ENCODE measurements around the gene CLEC20A. TPM values are rescaled to one million over a fixed set of nuclear protein-coding genes. Genes with fewer than 3 reads are reported as not detected.

Gene CLEC20A
- total RNA-seq, 6 experiments from 2014 or later, result not detected

DNA sequence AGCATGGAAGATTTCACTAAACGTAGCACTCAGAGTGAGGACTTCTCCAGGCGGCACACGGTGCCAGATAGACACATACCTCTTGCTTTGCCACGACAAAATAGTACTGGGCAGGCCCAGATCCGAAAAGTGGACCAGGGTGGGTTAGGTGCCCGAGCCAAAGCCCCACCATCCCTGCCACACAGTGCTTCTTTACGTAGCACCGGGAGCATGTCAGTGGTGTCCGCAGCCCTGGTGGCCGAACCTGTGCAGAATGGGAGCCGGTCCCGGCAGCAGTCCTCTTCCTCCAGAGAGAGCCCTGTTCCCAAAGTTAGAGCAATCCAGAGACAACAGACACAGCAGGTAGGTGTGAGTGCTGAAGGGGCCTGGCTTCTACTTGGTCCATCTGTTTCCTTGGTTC lies 38.6 kb downstream of the CLEC20A start:
- intact Hi-C loops (cut with DNase I), result no loop called here
- WGBS (ENCODE audit: insufficient coverage, low coverage, low lambda C conversion rate, missing lambda C conversion rate), result no CpG with 5 or more reads among the region's 12 CpGs

GRCh38 chr1:178457651-178458050 lies 39.1 kb downstream of the CLEC20A start:
- no peak for ATAC-seq
- Histone ChIP-seq H3K27ac (no peak overlapping the region), H3K27me3 (no peaks in the 10 kb centered on the region), H3K4me1 (no peaks in the 10 kb centered on the region), H3K4me3 (no peak overlapping the region), H3K9me3 (no peaks in the 10 kb centered on the region), H3K36me3 (no peaks in the 10 kb centered on the region)
- 100% methylated on average over 2 of the region's 5 CpGs for WGBS (ENCODE audit: insufficient coverage, low coverage, low lambda C conversion rate, missing lambda C conversion rate)
- DNase-seq, result no peak
- no peak for TF ChIP-seq POLR2A (IDR thresholded peaks at IDR 0.05)
- intact Hi-C loops (cut with DNase I), result no loop called here

More for the DNA sequence above, 38.6 kb downstream of the CLEC20A start:
- H3K27ac ChIP-seq, result no peak overlapping the region
- no peaks in the 10 kb centered on the region for H3K9me3 ChIP-seq
- no peak overlapping the region for H3K4me3 ChIP-seq
- no peak for TF ChIP-seq POLR2A (IDR thresholded peaks at IDR 0.05)
- TF ChIP-seq, protein P1, sequence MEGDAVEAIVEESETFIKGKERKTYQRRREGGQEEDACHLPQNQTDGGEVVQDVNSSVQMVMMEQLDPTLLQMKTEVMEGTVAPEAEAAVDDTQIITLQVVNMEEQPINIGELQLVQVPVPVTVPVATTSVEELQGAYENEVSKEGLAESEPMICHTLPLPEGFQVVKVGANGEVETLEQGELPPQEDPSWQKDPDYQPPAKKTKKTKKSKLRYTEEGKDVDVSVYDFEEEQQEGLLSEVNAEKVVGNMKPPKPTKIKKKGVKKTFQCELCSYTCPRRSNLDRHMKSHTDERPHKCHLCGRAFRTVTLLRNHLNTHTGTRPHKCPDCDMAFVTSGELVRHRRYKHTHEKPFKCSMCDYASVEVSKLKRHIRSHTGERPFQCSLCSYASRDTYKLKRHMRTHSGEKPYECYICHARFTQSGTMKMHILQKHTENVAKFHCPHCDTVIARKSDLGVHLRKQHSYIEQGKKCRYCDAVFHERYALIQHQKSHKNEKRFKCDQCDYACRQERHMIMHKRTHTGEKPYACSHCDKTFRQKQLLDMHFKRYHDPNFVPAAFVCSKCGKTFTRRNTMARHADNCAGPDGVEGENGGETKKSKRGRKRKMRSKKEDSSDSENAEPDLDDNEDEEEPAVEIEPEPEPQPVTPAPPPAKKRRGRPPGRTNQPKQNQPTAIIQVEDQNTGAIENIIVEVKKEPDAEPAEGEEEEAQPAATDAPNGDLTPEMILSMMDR (IDR thresholded peaks at IDR 0.05), result no peak
- no peaks in the 10 kb centered on the region for H3K36me3 ChIP-seq
- no peaks in the 10 kb centered on the region for H3K4me1 ChIP-seq
- ATAC-seq (no peak), DNase-seq (no peak)
- H3K27me3 ChIP-seq, result no peaks in the 10 kb centered on the region

- H3K9me3 ChIP-seq, result no peaks in the 10 kb centered on the region
- WGBS (ENCODE audit: insufficient coverage, low coverage, low lambda C conversion rate, missing lambda C conversion rate), result 91% methylated on average over 9 of the region's 13 CpGs
- ATAC-seq (no peak), DNase-seq (no peak)
- no peak overlapping the region for H3K27ac ChIP-seq
- H3K27me3 ChIP-seq, result no peaks in the 10 kb centered on the region
- TF ChIP-seq POLR2A (IDR thresholded peaks at IDR 0.05), result no peak
- TF ChIP-seq, protein P1 (IDR thresholded peaks at IDR 0.05), result no peak
- H3K36me3 ChIP-seq, result peaks cover 0 to 3% (median 0%) of the 10 kb centered on the region in 4 donors
- H3K4me1 ChIP-seq, result no peaks in the 10 kb centered on the region
- H3K4me3 ChIP-seq, result no peak overlapping the region
- intact Hi-C loops (cut with DNase I), result no loop called here
These were observed 40.3 kb downstream of the CLEC20A start for GRCh38 chr1:178456472-178456871.

DNA sequence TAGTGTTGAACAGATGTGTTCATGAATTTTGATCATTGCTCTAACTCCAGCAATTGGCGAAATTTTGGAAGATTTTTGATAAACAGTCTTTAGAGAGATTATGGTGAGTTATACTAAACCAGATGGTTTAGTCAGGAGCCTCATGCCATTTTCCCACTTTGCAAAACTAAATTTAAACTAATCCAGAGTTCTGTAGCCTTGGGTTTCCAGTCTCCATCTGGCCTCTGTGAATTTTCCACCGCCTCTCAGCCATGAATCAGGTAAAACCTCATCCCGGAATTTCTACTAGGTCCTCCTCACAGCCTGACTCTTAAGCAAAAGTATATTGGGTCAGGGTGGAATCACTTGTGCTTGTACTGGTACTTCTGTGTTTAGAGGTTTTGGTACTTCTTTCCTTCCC lies 44.8 kb downstream of the CLEC20A start:
- ATAC-seq, result no peak

GRCh38 chr1:178451529-178451928 lies 45.2 kb downstream of the CLEC20A start:
- TF ChIP-seq, protein P1 (IDR thresholded peaks at IDR 0.05), result no peak
- no peak for TF ChIP-seq POLR2A (IDR thresholded peaks at IDR 0.05)
- Histone ChIP-seq H3K36me3 (peaks cover 0 to 3% (median 0%) of the 10 kb centered on the region in 4 donors), H3K9me3 (no peaks in the 10 kb centered on the region), H3K27me3 (no peaks in the 10 kb centered on the region), H3K27ac (no peak overlapping the region), H3K4me1 (no peaks in the 10 kb centered on the region), H3K4me3 (no peak overlapping the region)
- ATAC-seq (no peak), DNase-seq (no peak)
- 85% methylated on average over 3 of the region's 3 CpGs for WGBS (ENCODE audit: insufficient coverage, low coverage, low lambda C conversion rate, missing lambda C conversion rate)
- intact Hi-C loops (cut with DNase I), result no loop called here

More for the DNA sequence above, 44.8 kb downstream of the CLEC20A start:
- no peaks in the 10 kb centered on the region for H3K9me3 ChIP-seq
- no peaks in the 10 kb centered on the region for H3K4me1 ChIP-seq
- no peak overlapping the region for H3K27ac ChIP-seq
- WGBS (ENCODE audit: insufficient coverage, low coverage, low lambda C conversion rate, missing lambda C conversion rate), result 90% methylated on average over 2 of the region's 3 CpGs
- TF ChIP-seq POLR2A (IDR thresholded peaks at IDR 0.05), result no peak
- TF ChIP-seq, protein P1 (IDR thresholded peaks at IDR 0.05), result no peak
- no peak for DNase-seq
- no peaks in the 10 kb centered on the region for H3K27me3 ChIP-seq
- H3K4me3 ChIP-seq, result no peak overlapping the region
- intact Hi-C loops (cut with DNase I), result no loop called here
- H3K36me3 ChIP-seq, result peaks cover 0 to 3% (median 0%) of the 10 kb centered on the region in 4 donors

Data from right lobe of liver (tissue), 6 donors.